Gastroesophageal sphincter (tissue), 4 donors: Measurements from ENCODE around the gene HCRT. TPM values are rescaled to one million over a fixed set of nuclear protein-coding genes. Genes with fewer than 3 reads are reported as not detected.

Experiments used
- ATAC-seq: fragments of 150-250 bp; one replicate; pipeline ENCODE4 v1.9.1; 2016; ENCODE audit warnings: mild to moderate bottlenecking, moderate library complexity
- H3K27ac ChIP-seq, 4 donors: fragments of 200-600 bp; sonication (generic) in 3 of 4; 1 replicate in 3 of 4; 2 replicates in 1 of 4; pipeline ENCODE4 v1.5.1; 2016 to 2019
- H3K27me3 ChIP-seq: fragments of 200-600 bp; sonication (generic); one replicate; pipeline ENCODE4 v1.5.1; 2019
- H3K36me3 ChIP-seq, 2 donors: fragments of 200-600 bp; sonication (generic); one replicate each; pipeline ENCODE4 v1.5.1; 2019; ENCODE audit warnings: control low read depth in 1 of 2
- H3K4me1 ChIP-seq, 3 donors: fragments of 200-600 bp; sonication (generic); 1 replicate in 2 of 3; 2 replicates in 1 of 3; pipeline ENCODE4 v1.5.1; 2016 to 2019; ENCODE audit warnings: control low read depth in 2 of 3
- H3K4me3 ChIP-seq, 2 donors: fragments of 200-600 bp; sonication (generic); one replicate each; pipeline ENCODE4 v1.5.1; 2019; ENCODE audit warnings: mild to moderate bottlenecking in 1 of 2, moderate library complexity in 1 of 2
- H3K9me3 ChIP-seq, 3 donors: fragments of 200-600 bp; sonication (generic); one replicate each; pipeline ENCODE4 v1.5.1; 2017 to 2019; ENCODE audit warnings: control low read depth in 2 of 3
- CTCF ChIP-seq, 4 experiments: fragments of 200-600 bp in 2 of 4; fragments of 450-650 bp in 2 of 4; sonication (generic) in 1 of 4; IDR thresholded peaks; one replicate each; pipeline ENCODE4 v1.5.1; 2017 to 2019; ENCODE audit warnings: antibody characterized with exemption in 4 of 4, mild to moderate bottlenecking in 2 of 4, moderate library complexity in 2 of 4
- EP300 ChIP-seq: sonication (generic); formaldehyde crosslinking; IDR thresholded peaks from one replicate; pipeline ENCODE4 v1.6.1; 2017; ENCODE audit warnings: antibody characterized with exemption, mild to moderate bottlenecking
- POLR2A ChIP-seq, 2 donors: fragments of 450-650 bp; IDR thresholded peaks; one replicate each; pipeline ENCODE4 v1.6.1; 2017; ENCODE audit warnings: antibody characterized with exemption in 2 of 2, mild to moderate bottlenecking in 2 of 2, moderate library complexity in 1 of 2
- POLR2AphosphoS5 ChIP-seq: sonication (generic); formaldehyde crosslinking; IDR thresholded peaks from one replicate; pipeline ENCODE4 v1.6.1; 2017; ENCODE audit warnings: antibody characterized with exemption
- WGBS, 2 donors: methylation state at CpG; one replicate each; pipeline ENCODE4 v1.1.5; 2018; ENCODE audit warnings: low coverage in 1 of 2; 5-methylcytosine and 5-hydroxymethylcytosine counted together
- total RNA-seq, 4 donors: library from RNA; depleted of rRNA; stranded (reverse); fragments of >200 nt; gene quantifications; one replicate each; pipeline ENCODE4 v1.1.0, GENCODE V29; 2016

The HCRT gene
- total RNA-seq, 4 donors from 2014 or later: not detected

- H3K4me3 ChIP-seq: no peak overlapping the region
- no peaks in the 10 kb centered on the region for H3K27me3 ChIP-seq
- 81% methylated on average over 5 of the region's 23 CpGs; no CpG with 5 or more reads in 1 of the 2 donors for WGBS, 2 donors
- H3K36me3 ChIP-seq: peaks cover 0 to 21% of the 10 kb centered on the region in 2 donors
- H3K9me3 ChIP-seq: no peaks in the 10 kb centered on the region
- peak overlapping the region in 1 of 4 donors; percentile 19 for H3K27ac ChIP-seq
- TF ChIP-seq POLR2AphosphoS5 (no peak), CTCF (IDR thresholded peaks at IDR 0.05) (no peak), POLR2A (IDR thresholded peaks at IDR 0.05) (no peak), EP300 (no peak)
- peaks cover 0 to 30% (median 10%) of the 10 kb centered on the region in 3 donors for H3K4me1 ChIP-seq
- ATAC-seq: no peak
These were observed 7.2 kb upstream of the HCRT start for GRCh38 chr17:42192189-42193126.

DNA sequence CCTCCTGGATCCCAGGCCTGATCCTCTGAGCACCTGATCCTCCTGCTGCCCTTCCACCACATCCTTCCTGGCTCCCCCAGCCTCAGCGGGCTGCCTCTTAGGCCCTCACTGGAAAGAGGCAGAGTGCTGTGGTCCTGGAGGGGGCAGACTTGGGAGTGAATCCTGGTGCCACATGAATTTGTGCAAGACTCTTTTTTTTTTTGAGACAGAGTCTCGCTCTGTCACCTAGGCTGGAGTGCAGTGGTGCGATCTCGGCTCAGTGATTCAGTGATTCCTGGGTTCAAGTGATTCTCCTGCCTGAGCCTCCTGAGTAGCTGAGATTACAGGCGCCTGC lies 6.0 kb upstream of the HCRT start:
- no peaks in the 10 kb centered on the region for H3K9me3 ChIP-seq
- no peak overlapping the region for H3K27ac ChIP-seq
- H3K4me1 ChIP-seq: peaks cover 0 to 30% (median 10%) of the 10 kb centered on the region in 3 donors
- no peak overlapping the region for H3K4me3 ChIP-seq
- no peak for TF ChIP-seq CTCF (IDR thresholded peaks at IDR 0.05)
- no peak for TF ChIP-seq EP300
- no peak for TF ChIP-seq POLR2A (IDR thresholded peaks at IDR 0.05)
- no peak for TF ChIP-seq POLR2AphosphoS5
- peaks cover 0 to 21% of the 10 kb centered on the region in 2 donors for H3K36me3 ChIP-seq
- no peaks in the 10 kb centered on the region for H3K27me3 ChIP-seq
- no peak for ATAC-seq
- WGBS, 2 donors: no CpG with 5 or more reads among the region's 5 CpGs

GRCh38 chr17:42190491-42191274 lies 5.4 kb upstream of the HCRT start:
- H3K27me3 ChIP-seq: no peaks in the 10 kb centered on the region
- TF ChIP-seq EP300 (no peak), CTCF (IDR thresholded peaks at IDR 0.05) (no peak), POLR2AphosphoS5 (no peak), POLR2A (IDR thresholded peaks at IDR 0.05) (no peak)
- no peak for ATAC-seq

GRCh38 chr17:42189651-42189965 lies 4.4 kb upstream of the HCRT start:
- TF ChIP-seq CTCF (IDR thresholded peaks at IDR 0.05) (no peak), POLR2AphosphoS5 (no peak), POLR2A (IDR thresholded peaks at IDR 0.05) (no peak), EP300 (no peak)
- Histone ChIP-seq H3K4me1 (peaks cover 0 to 32% (median 9%) of the 10 kb centered on the region in 3 donors), H3K27ac (no peak overlapping the region), H3K27me3 (no peaks in the 10 kb centered on the region), H3K4me3 (no peak overlapping the region), H3K9me3 (no peaks in the 10 kb centered on the region), H3K36me3 (peaks cover 0 to 21% of the 10 kb centered on the region in 2 donors)
- whole genome bisulfite sequencing, 2 donors: no CpG with 5 or more reads among the region's 11 CpGs
- ATAC-seq: no peak

More at GRCh38 chr17:42190491-42191274, 5.4 kb upstream of the HCRT start:
- Histone ChIP-seq H3K36me3 (peaks cover 0 to 21% of the 10 kb centered on the region in 2 donors), H3K4me1 (peaks cover 0 to 30% (median 10%) of the 10 kb centered on the region in 3 donors), H3K4me3 (no peak overlapping the region), H3K27ac (no peak overlapping the region), H3K9me3 (no peaks in the 10 kb centered on the region)
- 75 to 88% methylated on average over 4 of the region's 17 CpGs for WGBS, 2 donors
